ENCODE results near the gene RYR3. TPM values are rescaled to one million over a fixed set of nuclear protein-coding genes. Genes with fewer than 3 reads are reported as not detected.

The RYR3 gene
- total RNA-seq, 1 donor from 2014 or later = 0.02 TPM

GRCh38 chr15:33314069-33314468 is 3.3 kb downstream of the RYR3 start:
- intact Hi-C loops (cut with micrococcal nuclease) = no loop called here
- ATAC-seq (no peak), DNase-seq (no peak)

GRCh38 chr15:33315044-33315443 is 4.3 kb downstream of the RYR3 start:
- intact Hi-C loops (cut with micrococcal nuclease) = no loop called here
- ATAC-seq = no peak
- no peak for DNase-seq

GRCh38 chr15:33317896-33318295 is 7.1 kb downstream of the RYR3 start:
- intact Hi-C loops (cut with micrococcal nuclease) = no loop called here
- ATAC-seq (no peak), DNase-seq (no peak)

- ATAC-seq = no peak
- intact Hi-C loops (cut with micrococcal nuclease) = no loop called here
Observed at GRCh38 chr15:33320017-33320416, 9.2 kb downstream of the RYR3 start.

GRCh38 chr15:33322091-33322490 is 11.3 kb downstream of the RYR3 start:
- intact Hi-C loops (cut with micrococcal nuclease) = no loop called here
- DNase-seq (no peak), ATAC-seq (no peak)

More at GRCh38 chr15:33320017-33320416, 9.2 kb downstream of the RYR3 start:
- no peak for DNase-seq

GRCh38 chr15:33324609-33325008 is 13.8 kb downstream of the RYR3 start:
- DNase-seq (no peak), ATAC-seq (no peak)
- intact Hi-C loops (cut with micrococcal nuclease) = no loop called here

- DNase-seq (no peak), ATAC-seq (no peak)
- intact Hi-C loops (cut with micrococcal nuclease) = no loop called here
Observed at GRCh38 chr15:33326908-33327307, 16.1 kb downstream of the RYR3 start.

GRCh38 chr15:33328106-33328505 is 17.3 kb downstream of the RYR3 start:
- intact Hi-C loops (cut with micrococcal nuclease) = no loop called here
- no peak for ATAC-seq
- DNase-seq = no peak

- no peak for ATAC-seq
- DNase-seq = no peak
- intact Hi-C loops (cut with micrococcal nuclease) = no loop called here
Observed at GRCh38 chr15:33329457-33329856, 18.7 kb downstream of the RYR3 start.

GRCh38 chr15:33330931-33331330 is 20.2 kb downstream of the RYR3 start:
- no peak for ATAC-seq

GRCh38 chr15:33341953-33342352 is 31.2 kb downstream of the RYR3 start:
- no peak for ATAC-seq
- intact Hi-C loops (cut with micrococcal nuclease) = no loop called here
- no peak for DNase-seq

More at GRCh38 chr15:33330931-33331330, 20.2 kb downstream of the RYR3 start:
- DNase-seq = no peak
- intact Hi-C loops (cut with micrococcal nuclease) = no loop called here

- ATAC-seq = no peak
- intact Hi-C loops (cut with micrococcal nuclease) = no loop called here
- DNase-seq = no peak
Observed at GRCh38 chr15:33343275-33343674, 32.5 kb downstream of the RYR3 start.

- no peak for DNase-seq
- intact Hi-C loops (cut with micrococcal nuclease) = no loop called here
Observed at GRCh38 chr15:33344111-33344510, 33.3 kb downstream of the RYR3 start.

GRCh38 chr15:33344530-33344929 is 33.8 kb downstream of the RYR3 start:
- ATAC-seq (no peak), DNase-seq (no peak)
- intact Hi-C loops (cut with micrococcal nuclease) = no loop called here

More at GRCh38 chr15:33344111-33344510, 33.3 kb downstream of the RYR3 start:
- no peak for ATAC-seq

- DNase-seq (no peak), ATAC-seq (no peak)
- intact Hi-C loops (cut with micrococcal nuclease) = no loop called here
Observed at GRCh38 chr15:33354411-33354810, 43.6 kb downstream of the RYR3 start.

- intact Hi-C loops (cut with micrococcal nuclease) = no loop called here
- DNase-seq (no peak), ATAC-seq (no peak)
Observed at GRCh38 chr15:33357845-33358244, 47.1 kb downstream of the RYR3 start.

- no peak for ATAC-seq
- intact Hi-C loops (cut with micrococcal nuclease) = no loop called here
- no peak for DNase-seq
Observed at GRCh38 chr15:33358306-33358705, 47.5 kb downstream of the RYR3 start.

- intact Hi-C loops (cut with micrococcal nuclease) = no loop called here
- ATAC-seq = peak; percentile 63
- peak; percentile 44 for DNase-seq
Observed at GRCh38 chr15:33360886-33361285, 50.1 kb downstream of the RYR3 start.

GRCh38 chr15:33369941-33370622 is 59.3 kb downstream of the RYR3 start:
- peak; percentile 61 for ATAC-seq
- intact Hi-C loops (cut with micrococcal nuclease) = no loop called here
- no peak for DNase-seq

GRCh38 chr15:33370623-33371020 is 59.9 kb downstream of the RYR3 start:
- intact Hi-C loops (cut with micrococcal nuclease) = no loop called here
- DNase-seq = no peak
- ATAC-seq = no peak

GRCh38 chr15:33371159-33371558 is 60.4 kb downstream of the RYR3 start:
- no peak for DNase-seq
- intact Hi-C loops (cut with micrococcal nuclease) = no loop called here
- no peak for ATAC-seq
